H9 (cell line): ENCODE data around the gene RNF175. TPM values are rescaled to one million over a fixed set of nuclear protein-coding genes. Genes with fewer than 3 reads are reported as not detected.
A peak's percentile ranks its signal among the peaks of the same experiment; 100 is the strongest.

Experiments
- DNase-seq: peaks from one replicate; pipeline ENCODE4 v3.0.0-alpha.2; 2017
- H2AFZ ChIP-seq: one replicate; pipeline ENCODE4 v1.6.1; 2013; ENCODE audit warnings: mild to moderate bottlenecking, low read length, control low read depth, moderate library complexity
- H2AK5ac ChIP-seq: 2 replicates; pipeline ENCODE4 v1.6.1; 2013; ENCODE audit warnings: low read length, control low read depth, mixed read lengths; ENCODE audit not compliant: insufficient read length
- H2BK120ac ChIP-seq: one replicate; pipeline ENCODE4 v1.6.1; 2013; ENCODE audit warnings: low read depth, mild to moderate bottlenecking, low read length, control low read depth, inconsistent platforms; ENCODE audit not compliant: poor library complexity, severe bottlenecking
- H2BK12ac ChIP-seq: 2 replicates; pipeline ENCODE4 v1.6.1; 2013; ENCODE audit warnings: low read length, control low read depth, mixed read lengths, low read depth; ENCODE audit not compliant: insufficient read length
- H2BK15ac ChIP-seq: 2 replicates; pipeline ENCODE4 v1.6.1; 2013; ENCODE audit warnings: low read depth, low read length, control low read depth
- H2BK20ac ChIP-seq: one replicate; pipeline ENCODE4 v1.6.1; 2013; ENCODE audit warnings: low read depth, mild to moderate bottlenecking, low read length, control low read depth, inconsistent platforms; ENCODE audit not compliant: poor library complexity, severe bottlenecking
- H2BK5ac ChIP-seq: 2 replicates; pipeline ENCODE4 v1.6.1; 2013; ENCODE audit warnings: low read length, control low read depth, mixed read lengths; ENCODE audit not compliant: insufficient read length
- H3K14ac ChIP-seq: 2 replicates; pipeline ENCODE4 v1.6.1; 2013; ENCODE audit warnings: low read length, control low read depth; ENCODE audit not compliant: insufficient read depth
- H3K18ac ChIP-seq: 2 replicates; pipeline ENCODE4 v1.6.1; 2013; ENCODE audit warnings: low read depth, mild to moderate bottlenecking, mixed read lengths, low read length, control low read depth; ENCODE audit not compliant: insufficient read length
- H3K23ac ChIP-seq: 2 replicates; pipeline ENCODE4 v1.6.1; 2013; ENCODE audit warnings: low read length, control low read depth, mixed read lengths, low read depth; ENCODE audit not compliant: insufficient read length
- H3K23me2 ChIP-seq: 2 replicates; pipeline ENCODE4 v1.6.1; 2013; ENCODE audit warnings: low read depth, mild to moderate bottlenecking, mixed read lengths, low read length, control low read depth; ENCODE audit not compliant: insufficient read length, poor library complexity, severe bottlenecking
- H3K27ac ChIP-seq: 2 replicates; pipeline ENCODE4 v1.5.1; 2013; ENCODE audit warnings: low read length, control low read depth, mixed read lengths, low read depth; ENCODE audit not compliant: insufficient read length
- H3K27me3 ChIP-seq: 2 replicates; pipeline ENCODE4 v1.6.1; 2013; ENCODE audit warnings: low read length, control low read depth, inconsistent platforms; ENCODE audit not compliant: insufficient read depth
- H3K4ac ChIP-seq: 2 replicates; pipeline ENCODE4 v1.6.1; 2013; ENCODE audit warnings: low read depth, mild to moderate bottlenecking, control low read depth, inconsistent platforms, low read length, moderate library complexity
- H3K4me1 ChIP-seq: 2 replicates; pipeline ENCODE4 v1.6.1; 2013; ENCODE audit warnings: low read length, control low read depth, inconsistent platforms; ENCODE audit not compliant: insufficient read depth
- H3K4me2 ChIP-seq: 2 replicates; pipeline ENCODE4 v1.6.1; 2013; ENCODE audit warnings: low read length, control low read depth, mixed read lengths; ENCODE audit not compliant: insufficient read length, insufficient read depth
- H3K56ac ChIP-seq: 2 replicates; pipeline ENCODE4 v1.6.1; 2013; ENCODE audit warnings: low read depth, mild to moderate bottlenecking, mixed read lengths, low read length, control low read depth; ENCODE audit not compliant: insufficient read length
- H3K79me1 ChIP-seq: 2 replicates; pipeline ENCODE4 v1.6.1; 2013; ENCODE audit warnings: low read depth, mild to moderate bottlenecking, moderate library complexity, low read length, control low read depth, inconsistent platforms; ENCODE audit not compliant: insufficient read depth, poor library complexity, severe bottlenecking
- H3K79me2 ChIP-seq: 2 replicates; pipeline ENCODE4 v1.6.1; 2013; ENCODE audit warnings: low read length, control low read depth, inconsistent platforms; ENCODE audit not compliant: insufficient read depth
- H3K9ac ChIP-seq: 2 replicates; pipeline ENCODE4 v1.6.1; 2013; ENCODE audit warnings: low read length, control low read depth, mixed read lengths; ENCODE audit not compliant: insufficient read length; ENCODE audit errors: extremely low read depth
- H3K9me3 ChIP-seq: one replicate; pipeline ENCODE4 v1.6.1; 2013; ENCODE audit warnings: low read depth, low read length, inconsistent platforms; ENCODE audit not compliant: control insufficient read depth
- H3T11ph ChIP-seq: one replicate; pipeline ENCODE4 v1.6.1; 2013; ENCODE audit warnings: mild to moderate bottlenecking, low read length, control low read depth, inconsistent platforms
- H4K20me1 ChIP-seq: one replicate; pipeline ENCODE4 v1.6.1; 2013; ENCODE audit not compliant: control insufficient read depth, insufficient read length, insufficient read depth
- H4K5ac ChIP-seq: 2 replicates; pipeline ENCODE4 v1.6.1; 2013; ENCODE audit warnings: low read depth, mild to moderate bottlenecking, mixed read lengths, low read length, control low read depth; ENCODE audit not compliant: insufficient read length
- H4K8ac ChIP-seq: replicated peaks from 2 replicates; pipeline ENCODE4 v1.6.1; 2013; ENCODE audit warnings: low read length, control low read depth, mixed read lengths, low read depth; ENCODE audit not compliant: insufficient read length
- H4K91ac ChIP-seq: 2 replicates; pipeline ENCODE4 v1.6.1; 2013; ENCODE audit warnings: low read depth, mild to moderate bottlenecking, moderate library complexity, mixed read lengths, low read length, control low read depth; ENCODE audit not compliant: insufficient read length
- H3K27ac Mint-ChIP-seq, 3 experiments: 2 replicates in 2 of 3; 3 replicates in 1 of 3; pipeline ENCODE4 v1.8.0; 2020 to 2021; ENCODE audit warnings: mixed read lengths in 3 of 3, mild to moderate bottlenecking in 1 of 3, moderate library complexity in 1 of 3
- H3K27me3 Mint-ChIP-seq: 2 replicates; pipeline ENCODE4 v1.8.0; 2021; ENCODE audit warnings: low read depth, mild to moderate bottlenecking, moderate library complexity, mixed read lengths
- H3K36me3 Mint-ChIP-seq, 3 experiments: 2 replicates in 2 of 3; 3 replicates in 1 of 3; pipeline ENCODE4 v1.8.0; 2020 to 2021; ENCODE audit warnings: low read depth in 3 of 3, mixed read lengths in 3 of 3; ENCODE audit not compliant: insufficient read depth in 1 of 3
- H3K4me1 Mint-ChIP-seq, 2 experiments: 2 replicates each; pipeline ENCODE4 v1.8.0; 2020; ENCODE audit warnings: mixed read lengths in 2 of 2
- H3K4me3 Mint-ChIP-seq, 2 experiments: 2 replicates in 1 of 2; 3 replicates in 1 of 2; pipeline ENCODE4 v1.8.0; 2020 to 2021; ENCODE audit warnings: mild to moderate bottlenecking in 2 of 2, mixed read lengths in 2 of 2, moderate library complexity in 1 of 2
- H3K9me3 Mint-ChIP-seq, 2 experiments: 2 replicates in 1 of 2; 3 replicates in 1 of 2; pipeline ENCODE4 v1.8.0; 2020; ENCODE audit warnings: mild to moderate bottlenecking in 2 of 2, mixed read lengths in 2 of 2, moderate library complexity in 1 of 2
- CTCF ChIP-seq: fragments of 200-600 bp; sonication (generic); conservative IDR thresholded peaks from 3 replicates; pipeline ENCODE4 v1.8.0; 2021; ENCODE audit warnings: antibody characterized with exemption, mild to moderate bottlenecking
- WGBS: extraction: QIAGEN DNeasy Blood & Tissue Kit; methylation state at CpG from one replicate; pipeline ENCODE4 v1.1.7; 2013; ENCODE audit warnings: missing lambda C conversion rate, low lambda C conversion rate, mixed read lengths; ENCODE audit not compliant: insufficient read length; ENCODE audit errors: extremely low coverage; 5-methylcytosine and 5-hydroxymethylcytosine counted together
- total RNA-seq: library from RNA; stranded (reverse); gene quantifications from 2 replicates; pipeline ENCODE4 v1.2.1, GENCODE V29; 2021

The RNF175 gene
- total RNA-seq, 1 experiment from 2014 or later = 4.3 TPM

- no peaks in the 10 kb centered on the region for H3K79me1 ChIP-seq
- H3K4me1 ChIP-seq = peaks cover 6% of the 10 kb centered on the region
- no peak for TF ChIP-seq CTCF
- H3K4ac ChIP-seq = no peak within 1 kb of the TSS; the same call in 1 of the 2 replicates
- Mint-ChIP-seq H3K36me3 (peaks cover 14 to 49% (median 38%) of the 10 kb centered on the region in 3 experiments; a peak in 6 of 7 replicates), H3K9me3 (peaks cover 6 to 17% of the 10 kb centered on the region in 2 experiments; a peak in 3 of 5 replicates), H3K4me3 (peak within 1 kb of the TSS; percentile 91 to 100), H3K4me1 (peaks cover 55 to 61% of the 10 kb centered on the region in 2 experiments), H3K27ac (peak within 1 kb of the TSS; percentile 97 to 100 (median 99)), H3K27me3 (peaks cover 33% of the 10 kb centered on the region)
- no peak within 1 kb of the TSS for H3K23ac ChIP-seq
- peak within 1 kb of the TSS; percentile 97 for H3K14ac ChIP-seq
- no peak within 1 kb of the TSS for H4K5ac ChIP-seq
- H3T11ph ChIP-seq = no peak within 1 kb of the TSS
- no peak within 1 kb of the TSS for H2BK12ac ChIP-seq
- no peak within 1 kb of the TSS for H2BK120ac ChIP-seq
- no peak within 1 kb of the TSS for H4K8ac ChIP-seq
- H3K27ac ChIP-seq = peak within 1 kb of the TSS; percentile 82
- peak within 1 kb of the TSS; percentile 83 for H3K9ac ChIP-seq
- WGBS = no CpG with 5 or more reads among the region's 72 CpGs
- H3K56ac ChIP-seq = no peak within 1 kb of the TSS
- H3K9me3 ChIP-seq = no peaks in the 10 kb centered on the region
- no peak within 1 kb of the TSS for H2BK20ac ChIP-seq
- peak within 1 kb of the TSS; percentile 96 for H3K4me2 ChIP-seq
- peak within 1 kb of the TSS; percentile 68 for H4K91ac ChIP-seq
- peaks cover 24% of the 10 kb centered on the region; the same call in 1 of the 2 replicates for H3K79me2 ChIP-seq
- DNase-seq = peak; percentile 92
- H3K23me2 ChIP-seq = peaks cover 40% of the 10 kb centered on the region
- no peak within 1 kb of the TSS for H2BK5ac ChIP-seq
- H4K20me1 ChIP-seq = peaks cover 2% of the 10 kb centered on the region
- H3K27me3 ChIP-seq = no peaks in the 10 kb centered on the region
- no peak within 1 kb of the TSS for H2AFZ ChIP-seq
- H2BK15ac ChIP-seq = no peak within 1 kb of the TSS
- peak within 1 kb of the TSS; percentile 95 for H3K18ac ChIP-seq
- H2AK5ac ChIP-seq = no peak within 1 kb of the TSS
Observed at GRCh38 chr4:153788413-153789276, 28.8 kb upstream of the RNF175 start, which contains the start of gene SFRP2. Gene SFRP2, minus strand, starts transcription at chr4:153789083. Its CDS starts 248 bp downstream, at chr4:153788835.
